Sigmoid colon (tissue), 4 donors: ENCODE data around the gene CRISPLD2.

Experiments used
- EP300 ChIP-seq, 4 donors: sonication (generic); formaldehyde crosslinking; IDR thresholded peaks; one replicate each; pipeline ENCODE4 v1.6.1; 2017; ENCODE audit warnings: antibody characterized with exemption in 4 of 4
- POLR2A ChIP-seq, 2 donors: fragments of 450-650 bp; IDR thresholded peaks; one replicate each; pipeline ENCODE4 v1.6.1; 2016; ENCODE audit warnings: antibody characterized with exemption in 2 of 2, mild to moderate bottlenecking in 2 of 2, moderate library complexity in 2 of 2
- POLR2AphosphoS5 ChIP-seq, 4 donors: sonication (generic); formaldehyde crosslinking; IDR thresholded peaks; one replicate each; pipeline ENCODE4 v1.6.1; 2017; ENCODE audit warnings: antibody characterized with exemption in 4 of 4
- TF ChIP-seq, protein P1 (sequence below), 4 experiments: fragments of 450-650 bp in 3 of 4; fragments of 200-600 bp in 1 of 4; IDR thresholded peaks; one replicate each; pipeline ENCODE4 v1.5.1; 2016 to 2019; ENCODE audit warnings: antibody characterized with exemption in 4 of 4, mild to moderate bottlenecking in 3 of 4, moderate library complexity in 2 of 4

DNA sequence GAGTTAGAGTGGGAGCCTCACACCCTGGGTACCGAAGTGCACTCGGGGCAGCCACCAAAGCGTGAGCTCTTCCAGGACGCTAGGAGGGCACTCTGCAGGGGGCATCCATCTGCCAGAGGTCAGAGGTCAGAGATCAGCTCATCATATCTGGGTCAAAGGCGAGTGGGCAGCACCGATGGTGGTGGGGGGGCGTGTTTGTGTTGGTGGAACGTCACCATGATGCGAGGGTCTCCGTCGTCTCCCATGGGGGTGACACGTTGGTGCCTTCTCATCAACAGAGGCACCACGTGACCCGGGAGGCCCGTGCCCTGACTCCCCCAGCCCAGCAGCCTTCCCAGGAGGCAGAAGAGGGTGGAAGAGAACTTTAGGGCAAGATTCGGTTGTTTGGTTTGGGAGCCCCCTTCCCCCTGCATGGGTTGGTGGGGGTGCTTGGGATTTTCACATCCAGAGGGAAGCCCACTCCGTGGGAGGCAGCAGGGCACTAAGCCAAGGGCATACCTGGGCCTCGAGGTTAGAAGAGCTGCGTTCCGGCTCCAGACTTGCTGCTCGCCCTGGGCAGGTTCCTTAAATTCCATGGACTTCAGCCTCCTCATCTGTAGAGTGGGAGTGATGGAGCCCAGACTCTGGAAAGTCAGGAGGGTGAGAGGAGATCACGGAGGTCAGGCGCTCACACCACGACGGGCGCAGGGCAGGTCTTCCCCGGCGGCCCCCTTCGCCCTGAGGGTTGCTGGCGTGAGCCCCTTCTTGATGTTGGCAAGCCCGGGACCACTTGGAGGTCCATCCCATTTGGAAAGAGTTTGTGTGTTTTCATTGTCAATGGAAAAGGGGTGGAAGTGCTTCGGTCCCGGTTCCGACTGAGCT is 14.0 kb downstream of the CRISPLD2 start:
- TF ChIP-seq, protein P1, sequence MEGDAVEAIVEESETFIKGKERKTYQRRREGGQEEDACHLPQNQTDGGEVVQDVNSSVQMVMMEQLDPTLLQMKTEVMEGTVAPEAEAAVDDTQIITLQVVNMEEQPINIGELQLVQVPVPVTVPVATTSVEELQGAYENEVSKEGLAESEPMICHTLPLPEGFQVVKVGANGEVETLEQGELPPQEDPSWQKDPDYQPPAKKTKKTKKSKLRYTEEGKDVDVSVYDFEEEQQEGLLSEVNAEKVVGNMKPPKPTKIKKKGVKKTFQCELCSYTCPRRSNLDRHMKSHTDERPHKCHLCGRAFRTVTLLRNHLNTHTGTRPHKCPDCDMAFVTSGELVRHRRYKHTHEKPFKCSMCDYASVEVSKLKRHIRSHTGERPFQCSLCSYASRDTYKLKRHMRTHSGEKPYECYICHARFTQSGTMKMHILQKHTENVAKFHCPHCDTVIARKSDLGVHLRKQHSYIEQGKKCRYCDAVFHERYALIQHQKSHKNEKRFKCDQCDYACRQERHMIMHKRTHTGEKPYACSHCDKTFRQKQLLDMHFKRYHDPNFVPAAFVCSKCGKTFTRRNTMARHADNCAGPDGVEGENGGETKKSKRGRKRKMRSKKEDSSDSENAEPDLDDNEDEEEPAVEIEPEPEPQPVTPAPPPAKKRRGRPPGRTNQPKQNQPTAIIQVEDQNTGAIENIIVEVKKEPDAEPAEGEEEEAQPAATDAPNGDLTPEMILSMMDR (IDR thresholded peaks at IDR 0.05): no peak
- peak; percentile 8 to 47 (median 31) for TF ChIP-seq POLR2AphosphoS5 (IDR thresholded peaks at IDR 0.05)
- TF ChIP-seq EP300 (IDR thresholded peaks at IDR 0.05): no peak
- no peak for TF ChIP-seq POLR2A (IDR thresholded peaks at IDR 0.05)
